Osteoblast (primary cell): Measurements from ENCODE around the gene CRAMP1. TPM values are rescaled to one million over a fixed set of nuclear protein-coding genes. Genes with fewer than 3 reads are reported as not detected.

Experiments used
- DNase-seq: peaks from one replicate; pipeline ENCODE4 v3.0.0; 2011; ENCODE audit warnings: low spot score, mixed read lengths; ENCODE audit not compliant: insufficient read length; ENCODE audit errors: missing footprints
- H2AFZ ChIP-seq: 2 replicates; pipeline ENCODE4 v1.6.0; 2011; ENCODE audit warnings: mild to moderate bottlenecking, low read length
- H3K27ac ChIP-seq: 2 replicates; pipeline ENCODE4 v1.5.1; 2011; ENCODE audit warnings: mild to moderate bottlenecking, low read depth, low read length, moderate library complexity
- H3K27me3 ChIP-seq: 2 replicates; pipeline ENCODE4 v1.6.0; 2012; ENCODE audit warnings: mild to moderate bottlenecking, control low read depth, inconsistent platforms, low read length, moderate library complexity; ENCODE audit not compliant: insufficient read depth
- H3K36me3 ChIP-seq: 2 replicates; pipeline ENCODE4 v1.5.1; 2011; ENCODE audit warnings: mild to moderate bottlenecking, low read length, control low read depth, moderate library complexity; ENCODE audit not compliant: insufficient read depth
- H3K4me1 ChIP-seq: 2 replicates; pipeline ENCODE4 v1.5.1; 2011; ENCODE audit warnings: mild to moderate bottlenecking, low read length, control low read depth, moderate library complexity; ENCODE audit not compliant: insufficient read depth
- H3K4me2 ChIP-seq: 2 replicates; pipeline ENCODE4 v1.6.0; 2011; ENCODE audit warnings: mild to moderate bottlenecking, low read length; ENCODE audit not compliant: insufficient read depth
- H3K4me3 ChIP-seq: fragments of 200-600 bp; sonication (generic); 3 replicates; pipeline ENCODE4 v1.5.1; 2012; ENCODE audit warnings: mild to moderate bottlenecking, low read length, inconsistent platforms; ENCODE audit not compliant: insufficient read depth
- H3K79me2 ChIP-seq: 2 replicates; pipeline ENCODE4 v1.6.0; 2012; ENCODE audit warnings: mild to moderate bottlenecking, low read length, control low read depth, inconsistent platforms; ENCODE audit not compliant: insufficient read depth
- H3K9me3 ChIP-seq: 2 replicates; pipeline ENCODE4 v1.5.1; 2011; ENCODE audit warnings: low read depth, low read length, control low read depth
- H4K20me1 ChIP-seq: 2 replicates; pipeline ENCODE4 v1.6.0; 2012; ENCODE audit warnings: mild to moderate bottlenecking, low read length, control low read depth; ENCODE audit not compliant: insufficient read depth
- CTCF ChIP-seq: IDR thresholded peaks from 2 replicates; pipeline ENCODE4 v1.5.1; 2011; ENCODE audit warnings: mild to moderate bottlenecking, low read depth, low read length, moderate library complexity; ENCODE audit errors: extremely low read depth
- total RNA-seq: library from RNA; depleted of rRNA; stranded (reverse); fragments of >200 nt; gene quantifications from 2 replicates; pipeline ENCODE4 v1.2.3, GENCODE V29; 2012

Gene CRAMP1
- total RNA-seq, 1 donor = 11.2 TPM

GRCh38 chr16:1651094-1651973 lies 39.2 kb downstream of the CRAMP1 start:
- no peak for DNase-seq
- Histone ChIP-seq H3K27ac (no peak overlapping the region), H3K4me3 (no peak overlapping the region), H3K27me3 (no peaks in the 10 kb centered on the region), H3K4me2 (no peak overlapping the region), H3K4me1 (peaks cover under 1% of the 10 kb centered on the region), H4K20me1 (peaks cover 24% of the 10 kb centered on the region), H3K79me2 (peaks cover 23% of the 10 kb centered on the region), H3K9me3 (no peaks in the 10 kb centered on the region), H2AFZ (no peak overlapping the region), H3K36me3 (peaks cover 52% of the 10 kb centered on the region)
- TF ChIP-seq CTCF = no peak

- Histone ChIP-seq H4K20me1 (peaks cover 19% of the 10 kb centered on the region), H3K27ac (no peak overlapping the region), H3K4me3 (no peak overlapping the region), H3K36me3 (peaks cover 46% of the 10 kb centered on the region), H3K79me2 (peaks cover 20% of the 10 kb centered on the region), H2AFZ (no peak overlapping the region), H3K4me1 (no peaks in the 10 kb centered on the region), H3K9me3 (no peaks in the 10 kb centered on the region), H3K4me2 (no peak overlapping the region), H3K27me3 (no peaks in the 10 kb centered on the region)
- no peak for TF ChIP-seq CTCF
- no peak for DNase-seq
Observed at GRCh38 chr16:1651974-1652312, 39.8 kb downstream of the CRAMP1 start.

- peaks cover 51% of the 10 kb centered on the region for H3K36me3 ChIP-seq
Observed at GRCh38 chr16:1653023-1653422, 40.9 kb downstream of the CRAMP1 start.

More at GRCh38 chr16:1653023-1653422, 40.9 kb downstream of the CRAMP1 start:
- TF ChIP-seq CTCF = no peak
- Histone ChIP-seq H3K79me2 (peaks cover 16% of the 10 kb centered on the region), H3K27me3 (no peaks in the 10 kb centered on the region), H3K4me2 (no peak overlapping the region), H3K27ac (no peak overlapping the region), H2AFZ (no peak overlapping the region), H3K4me3 (no peak overlapping the region), H3K4me1 (no peaks in the 10 kb centered on the region), H4K20me1 (peaks cover 18% of the 10 kb centered on the region), H3K9me3 (no peaks in the 10 kb centered on the region)
- DNase-seq = no peak
